ENCODE data around the gene KRR1. TPM values are rescaled to one million over a fixed set of nuclear protein-coding genes. Genes with fewer than 3 reads are reported as not detected.

KRR1 gene
- total RNA-seq (2014; rRNA removed; shearing (Covaris generic)) (37.4 and 55.7 TPM in 2 replicates), polyA plus RNA-seq (2016; fragmentation: Nextera tagmentation; extraction: Ambion mirVana) (113 and 120 TPM in 2 replicates)
- long read RNA-seq, full-length matches to known transcripts, result 28 of 56 reads
- long read RNA-seq, partial matches to known transcripts, result 22 of 56 reads
- long read RNA-seq, other reads (novel, unspliced or antisense), result 6 of 56 reads

GRCh38 chr12:75511116-75512048 lies at the start of gene KRR1:
TSS of gene KRR1 (minus strand) at chr12:75511609. CDS start at chr12:75511597, 12 bp downstream.
- no peaks in the 10 kb centered on the region for H3F3A ChIP-seq (replicated peaks; ENCODE audit: low read depth)
- peaks cover 7% of the 10 kb centered on the region; the same call in 1 of the 2 replicates for H3K4me1 ChIP-seq (ENCODE audit: insufficient read depth)
- DNase-seq (ENCODE audit: low spot score), result peak; percentile 99
- peak within 1 kb of the TSS; percentile 6; the same call in 1 of the 2 replicates for H3K27ac ChIP-seq (ENCODE audit: low read depth)
- ATAC-seq, result peak; percentile 100
- no peaks in the 10 kb centered on the region for H3K9me2 ChIP-seq (ENCODE audit: insufficient read depth)
- peak within 1 kb of the TSS; percentile 99 for H3K27ac Mint-ChIP-seq
- H3K4me2 ChIP-seq, result peak within 1 kb of the TSS; percentile 83
- H4K20me1 ChIP-seq (replicated peaks; ENCODE audit: insufficient read depth), result no peaks in the 10 kb centered on the region
- peaks cover 5% of the 10 kb centered on the region for H3K27me3 Mint-ChIP-seq (ENCODE audit: insufficient read depth, low read depth, poor library complexity)
- H3K36me3 Mint-ChIP-seq (ENCODE audit: low read depth), result peaks cover 3% of the 10 kb centered on the region; the same call in 1 of the 3 replicates
- H3K9me3 Mint-ChIP-seq, result no peaks in the 10 kb centered on the region
- peaks cover 9% of the 10 kb centered on the region; the same call in 2 of the 3 replicates for H3K4me1 Mint-ChIP-seq
- H3K79me2 ChIP-seq (replicated peaks; ENCODE audit: insufficient read depth), result peaks cover 50% of the 10 kb centered on the region
- H3K27me3 ChIP-seq (ENCODE audit: insufficient read depth), result no peaks in the 10 kb centered on the region
- H3K4me3 ChIP-seq, result peak within 1 kb of the TSS; percentile 72
- no peaks in the 10 kb centered on the region for H3K36me3 ChIP-seq (ENCODE audit: insufficient read depth)
- H3K4me3 Mint-ChIP-seq, result peak within 1 kb of the TSS; percentile 99
- H2AFZ ChIP-seq, result peak within 1 kb of the TSS; percentile 5; the same call in 1 of the 2 replicates
- TF ChIP-seq POLR2AphosphoS5 (IDR thresholded peaks at IDR 0.05; ENCODE audit: low read depth) (peak; percentile 77), REST (IDR thresholded peaks at IDR 0.05; ENCODE audit: unreplicated experiment) (no peak), CREB1 (CRISPR knock-in tag; IDR thresholded peaks at IDR 0.05; ENCODE audit: low read depth) (peak; percentile 81)
- TF ChIP-seq, protein P1, sequence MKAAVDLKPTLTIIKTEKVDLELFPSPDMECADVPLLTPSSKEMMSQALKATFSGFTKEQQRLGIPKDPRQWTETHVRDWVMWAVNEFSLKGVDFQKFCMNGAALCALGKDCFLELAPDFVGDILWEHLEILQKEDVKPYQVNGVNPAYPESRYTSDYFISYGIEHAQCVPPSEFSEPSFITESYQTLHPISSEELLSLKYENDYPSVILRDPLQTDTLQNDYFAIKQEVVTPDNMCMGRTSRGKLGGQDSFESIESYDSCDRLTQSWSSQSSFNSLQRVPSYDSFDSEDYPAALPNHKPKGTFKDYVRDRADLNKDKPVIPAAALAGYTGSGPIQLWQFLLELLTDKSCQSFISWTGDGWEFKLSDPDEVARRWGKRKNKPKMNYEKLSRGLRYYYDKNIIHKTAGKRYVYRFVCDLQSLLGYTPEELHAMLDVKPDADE (IDR thresholded peaks at IDR 0.05), result peak; percentile 89

DNA sequence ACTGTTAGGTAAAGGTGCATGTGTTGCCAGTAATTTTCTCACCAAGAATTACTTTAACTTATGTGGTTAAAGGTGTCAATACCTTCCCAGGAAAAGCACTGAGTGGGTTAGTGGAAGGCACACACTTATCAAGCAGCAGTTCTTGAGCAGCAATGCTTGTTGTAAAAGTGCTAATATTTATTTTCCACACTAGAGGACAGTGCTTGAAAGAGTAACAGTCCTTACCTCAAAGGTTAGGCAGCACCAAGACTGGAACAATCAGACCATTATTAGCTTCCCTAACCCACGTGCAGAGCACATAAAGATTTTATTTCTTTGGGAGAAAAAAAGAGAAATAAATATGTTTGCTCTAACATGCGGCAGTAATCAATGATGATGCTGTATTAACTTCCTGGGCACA lies 48.8 kb upstream of the KRR1 start:
- H3K27ac ChIP-seq (ENCODE audit: low read depth), result no peak overlapping the region
- no peak overlapping the region for H3K4me3 Mint-ChIP-seq
- H3K79me2 ChIP-seq (replicated peaks; ENCODE audit: insufficient read depth), result no peaks in the 10 kb centered on the region
- H3K36me3 Mint-ChIP-seq (ENCODE audit: low read depth), result peaks cover 4% of the 10 kb centered on the region; the same call in 2 of the 3 replicates
- H3K27me3 ChIP-seq (ENCODE audit: insufficient read depth), result no peaks in the 10 kb centered on the region
- no peak overlapping the region for H3K27ac Mint-ChIP-seq
- no peak overlapping the region; the same call in 1 of the 2 replicates for H2AFZ ChIP-seq
- no peak overlapping the region for H3K4me3 ChIP-seq
- TF ChIP-seq CTCF (conservative IDR thresholded peaks at IDR 0.05; ENCODE audit: low read depth in 2 of 2) (peak; percentile 12 to 56; a peak in 2 of 4 replicates), EZH2 (IDR thresholded peaks at IDR 0.05; ENCODE audit: low read depth, unreplicated experiment) (no peak)
- H3K4me1 Mint-ChIP-seq, result 0 out of 3 replicates have a peak, but pooled peaks cover 3% of the 10 kb centered on the region
- H3K4me1 ChIP-seq (ENCODE audit: insufficient read depth), result no peaks in the 10 kb centered on the region
- H3K9me3 Mint-ChIP-seq, result peaks cover 7% of the 10 kb centered on the region
- no peaks in the 10 kb centered on the region for H4K20me1 ChIP-seq (replicated peaks; ENCODE audit: insufficient read depth)
- no peaks in the 10 kb centered on the region for H3K27me3 Mint-ChIP-seq (ENCODE audit: insufficient read depth, low read depth, poor library complexity)
- H3K9me2 ChIP-seq (ENCODE audit: insufficient read depth), result no peaks in the 10 kb centered on the region
- ATAC-seq (peak; percentile 52; the same call in 2 of the 3 replicates), DNase-seq (ENCODE audit: low spot score) (peak; percentile 17)
- H3K4me2 ChIP-seq, result no peak overlapping the region
- no peaks in the 10 kb centered on the region for H3F3A ChIP-seq (replicated peaks; ENCODE audit: low read depth)
- H3K36me3 ChIP-seq (ENCODE audit: insufficient read depth), result no peaks in the 10 kb centered on the region
